Thyroid gland (tissue), 4 donors: ENCODE measurements around the gene SFXN5.

Experiments
- POLR2A ChIP-seq, 2 donors: fragments of 450-650 bp; IDR thresholded peaks; one replicate each; pipeline ENCODE4 v1.6.1; 2017; ENCODE audit warnings: antibody characterized with exemption in 2 of 2, mild to moderate bottlenecking in 2 of 2, moderate library complexity in 1 of 2
- TF ChIP-seq, protein P1 (sequence below), 6 experiments: fragments of 200-600 bp in 3 of 6; fragments of 450-650 bp in 3 of 6; sonication (generic) in 3 of 6; IDR thresholded peaks; one replicate each; pipeline ENCODE4 v1.5.1; 2016 to 2019; ENCODE audit warnings: antibody characterized with exemption in 6 of 6, mild to moderate bottlenecking in 2 of 6, inconsistent platforms in 1 of 6, moderate library complexity in 1 of 6

DNA sequence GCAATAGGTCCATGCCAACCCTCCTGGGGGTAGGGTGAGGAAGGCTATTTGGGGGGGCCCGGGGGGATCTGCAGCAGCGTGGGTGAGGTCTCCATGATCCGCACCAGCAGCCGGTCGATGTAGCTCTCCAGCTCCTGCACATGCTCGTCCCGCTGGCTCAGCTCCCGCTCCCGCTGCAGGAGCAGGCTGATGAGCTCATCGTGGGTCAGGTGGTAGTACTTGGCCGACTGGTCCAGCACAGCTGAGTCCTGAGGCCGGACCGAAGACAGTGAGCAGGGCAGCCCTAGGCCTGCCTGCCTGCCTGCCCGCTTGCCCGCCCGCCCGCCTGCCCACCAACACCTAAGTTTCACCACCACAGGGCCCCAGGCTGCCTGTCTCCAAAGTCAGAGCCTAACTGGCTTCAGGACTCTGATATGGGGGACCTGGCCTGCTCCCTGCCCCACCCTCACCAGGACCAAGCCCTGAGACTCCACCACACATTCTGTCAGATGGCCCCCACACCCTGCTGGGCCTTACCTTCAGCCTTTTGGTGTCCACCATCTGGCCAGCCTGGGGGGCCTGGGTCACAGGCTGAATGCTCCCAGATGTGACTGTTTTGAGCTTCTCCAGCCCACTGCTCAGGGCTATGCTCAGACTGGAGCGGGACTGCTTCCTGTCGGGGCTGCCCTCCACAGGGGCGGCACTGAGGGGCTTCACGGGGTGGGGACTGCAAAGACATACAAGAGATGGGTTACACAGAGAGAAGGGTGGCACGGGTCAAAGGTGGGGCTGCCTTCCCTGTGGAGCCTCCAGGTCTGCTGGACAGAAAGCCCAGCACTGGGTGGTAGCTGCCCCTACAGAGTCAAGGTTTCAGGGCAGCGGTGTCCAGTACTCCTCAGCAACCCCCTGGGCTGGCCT, 4.2 kb upstream of the SFXN5 start:
- TF ChIP-seq, protein P1, sequence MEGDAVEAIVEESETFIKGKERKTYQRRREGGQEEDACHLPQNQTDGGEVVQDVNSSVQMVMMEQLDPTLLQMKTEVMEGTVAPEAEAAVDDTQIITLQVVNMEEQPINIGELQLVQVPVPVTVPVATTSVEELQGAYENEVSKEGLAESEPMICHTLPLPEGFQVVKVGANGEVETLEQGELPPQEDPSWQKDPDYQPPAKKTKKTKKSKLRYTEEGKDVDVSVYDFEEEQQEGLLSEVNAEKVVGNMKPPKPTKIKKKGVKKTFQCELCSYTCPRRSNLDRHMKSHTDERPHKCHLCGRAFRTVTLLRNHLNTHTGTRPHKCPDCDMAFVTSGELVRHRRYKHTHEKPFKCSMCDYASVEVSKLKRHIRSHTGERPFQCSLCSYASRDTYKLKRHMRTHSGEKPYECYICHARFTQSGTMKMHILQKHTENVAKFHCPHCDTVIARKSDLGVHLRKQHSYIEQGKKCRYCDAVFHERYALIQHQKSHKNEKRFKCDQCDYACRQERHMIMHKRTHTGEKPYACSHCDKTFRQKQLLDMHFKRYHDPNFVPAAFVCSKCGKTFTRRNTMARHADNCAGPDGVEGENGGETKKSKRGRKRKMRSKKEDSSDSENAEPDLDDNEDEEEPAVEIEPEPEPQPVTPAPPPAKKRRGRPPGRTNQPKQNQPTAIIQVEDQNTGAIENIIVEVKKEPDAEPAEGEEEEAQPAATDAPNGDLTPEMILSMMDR (IDR thresholded peaks at IDR 0.05) = no peak
- TF ChIP-seq POLR2A (IDR thresholded peaks at IDR 0.05) = no peak
